Heart left ventricle (tissue), 16 donors: Measurements from ENCODE around the gene EPHB6. TPM values are rescaled to one million over a fixed set of nuclear protein-coding genes. Genes with fewer than 3 reads are reported as not detected.

Source experiments
- ATAC-seq, 4 donors: fragments of 200-7000 bp; cut with Tn5 transposase; one replicate each; pipeline ENCODE4 v1.9.1; 2020 to 2022; ENCODE audit warnings: moderate library complexity in 4 of 4, mild to moderate bottlenecking in 3 of 4, moderate number of reproducible peaks in 1 of 4
- DNase-seq, 5 donors: peaks; one replicate each; pipeline ENCODE4 v3.0.0-alpha.2; 2020
- H3K27ac ChIP-seq, 12 donors: fragments of 200-600 bp; sonication (generic) in 4 of 12; one replicate each; pipeline versions ENCODE4 v1.5.0 to v1.8.0; 2016 to 2022; ENCODE audit warnings: mild to moderate bottlenecking in 2 of 12
- H3K27me3 ChIP-seq, 9 donors: fragments of 200-600 bp; sonication (generic) in 2 of 9; one replicate each; pipeline versions ENCODE4 v1.5.1 to v1.8.0; 2016 to 2022; ENCODE audit warnings: mild to moderate bottlenecking in 3 of 9
- H3K36me3 ChIP-seq, 9 donors: fragments of 200-600 bp; sonication (generic) in 2 of 9; one replicate each; pipeline versions ENCODE4 v1.5.0 to v1.8.0; 2018 to 2022; ENCODE audit warnings: mild to moderate bottlenecking in 2 of 9
- H3K4me1 ChIP-seq, 12 donors: fragments of 200-600 bp; sonication (generic) in 4 of 12; one replicate each; pipeline versions ENCODE4 v1.5.0 to v1.8.0; 2016 to 2022; ENCODE audit warnings: mild to moderate bottlenecking in 3 of 12
- H3K4me3 ChIP-seq, 12 donors: fragments of 200-600 bp; sonication (generic) in 4 of 12; one replicate each; pipeline versions ENCODE4 v1.5.0 to v1.8.0; 2017 to 2022; ENCODE audit warnings: mild to moderate bottlenecking in 9 of 12, moderate library complexity in 4 of 12
- H3K9me3 ChIP-seq, 12 donors: fragments of 200-600 bp; sonication (generic) in 4 of 12; one replicate each; pipeline versions ENCODE4 v1.5.0 to v1.8.0; 2016 to 2022; ENCODE audit warnings: mild to moderate bottlenecking in 1 of 12
- POLR2A ChIP-seq, 2 donors: fragments of 450-650 bp; IDR thresholded peaks; one replicate each; pipeline ENCODE4 v1.6.1; 2017; ENCODE audit warnings: antibody characterized with exemption in 2 of 2, mild to moderate bottlenecking in 2 of 2, moderate library complexity in 2 of 2
- WGBS, 4 donors: extraction: QIAGEN DNeasy Blood & Tissue Kit in 2 of 4; methylation state at CpG; one replicate each; pipeline versions ENCODE4 v1.1.5 to v1.1.7; 2013 to 2018; 5-methylcytosine and 5-hydroxymethylcytosine counted together
- intact Hi-C, 10 donors: fragments of 100-400 bp; cut with DNase I; formaldehyde crosslinking; loops; one replicate each; pipeline versions ENCODE4 v1.11.1 to v1.14.2; 2022
- polyA plus RNA-seq, 2 donors: library from polyadenylated mRNA; stranded (reverse); fragments of 200-250 nt; gene quantifications; one replicate each; pipeline ENCODE4 v1.2.3, GENCODE V29; 2013
- total RNA-seq, 9 donors: library from RNA; depleted of rRNA in 2 of 9; stranded (reverse); fragments of >200 nt in 2 of 9; fragmentation: NEBNext Ultra II Directional in 3 of 9; extraction: Animal tissue kit (Norgen Biotek cat#: 25700) in 3 of 9; gene quantifications; one replicate each; pipeline versions ENCODE4 v1.1.0 to v1.2.4, GENCODE V29; 2016 to 2023
- TF ChIP-seq, protein P1 (sequence below), 12 donors: fragments of 200-600 bp; sonication (generic) in 4 of 12; IDR thresholded peaks; one replicate each; pipeline versions ENCODE4 v1.5.0 to v1.8.0; 2018 to 2022; ENCODE audit warnings: antibody characterized with exemption in 12 of 12, mild to moderate bottlenecking in 5 of 12
- donor health status: ischemic (EF 13 %, LVEDD 7.1; RV severe dilation, severe dysfunction).
- donor health status: healthy with polysubstance abuse.
- donor health status: DM: no; HTN: yes; CAD: no.
- donor health status: DM: no; HTN: no; CAD: no.
- donor health status: ischemic (EF 25% LVEDD 6.9; RV normal size, moderate dysfunction).
- donor health status: ischemic (EF 25% LVEDD 5.7; RV mildly dilated, moderate dysfunction).
- donor health status: healthy.
- donor health status: DM: yes; HTN: yes; CAD: no.
- donor health status: ischemic (EF 35%, LVEDD 5.7; RV mildly dilated, moderate dysfunction).
- donor health status: nonischemic (EF 11% LVEDD 7.7; RV severe dilation, severe dysfunction).
- donor health status: DM: yes; HTN: yes; CAD: no.
- donor health status: PGD.
- donor health status: ischemic (EF 29% LVEDD 5.4; RV normal size, mild dysfunction).
- donor health status: nonischemic (EF 23%, LVEDD 6.1; RV moderate dilation, normal function).

The EPHB6 gene
- total and polyA plus RNA-seq, 11 donors, result 1.5 to 20.3 (median 3.3) TPM

DNA sequence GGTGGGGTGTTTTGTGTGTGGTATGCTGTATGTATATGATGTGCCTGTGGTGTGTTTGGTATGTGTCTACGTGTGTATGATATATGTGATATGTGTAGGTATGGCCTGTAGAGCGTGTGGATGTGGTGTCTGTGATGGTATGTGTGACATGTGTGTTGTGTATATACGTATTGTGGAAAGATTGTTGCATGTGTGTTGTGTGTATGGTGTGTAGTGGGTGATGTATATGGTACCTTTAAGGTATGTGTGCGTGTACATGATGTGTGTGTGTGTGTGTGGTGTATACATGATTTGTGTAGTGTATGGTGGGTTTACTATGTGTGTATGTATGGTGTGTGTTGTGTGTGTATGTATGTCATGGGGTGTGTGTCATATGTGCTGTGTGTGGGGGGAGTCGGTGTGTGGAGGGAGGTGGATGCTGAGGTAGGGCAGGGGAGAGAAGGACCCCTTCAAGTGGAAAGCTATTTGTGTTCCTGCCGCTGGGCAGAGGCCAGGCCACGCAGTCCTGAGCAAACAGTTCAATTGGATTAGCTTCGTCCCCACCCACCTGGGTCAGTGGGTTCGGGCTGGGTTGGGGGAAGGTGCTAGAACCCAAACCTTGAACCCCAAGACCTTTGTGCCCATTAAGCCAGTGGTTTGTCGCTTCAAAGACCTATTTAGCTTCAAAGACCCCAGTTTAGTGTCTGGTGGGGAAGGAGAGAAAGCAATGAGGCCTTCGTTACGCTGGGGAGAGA, 32.6 kb downstream of the EPHB6 start:
- no peak for ATAC-seq
- Histone ChIP-seq H3K4me1 (no peaks in the 10 kb centered on the region), H3K9me3 (no peaks in the 10 kb centered on the region), H3K27me3 (peaks cover 0 to 17% (median 5%) of the 10 kb centered on the region in 9 donors), H3K36me3 (no peaks in the 10 kb centered on the region), H3K27ac (no peak overlapping the region), H3K4me3 (no peak overlapping the region)
- WGBS, 4 donors, result 85 to 91% (median 88%) methylated on average over 12 of the region's 12 CpGs
- TF ChIP-seq, protein P1, sequence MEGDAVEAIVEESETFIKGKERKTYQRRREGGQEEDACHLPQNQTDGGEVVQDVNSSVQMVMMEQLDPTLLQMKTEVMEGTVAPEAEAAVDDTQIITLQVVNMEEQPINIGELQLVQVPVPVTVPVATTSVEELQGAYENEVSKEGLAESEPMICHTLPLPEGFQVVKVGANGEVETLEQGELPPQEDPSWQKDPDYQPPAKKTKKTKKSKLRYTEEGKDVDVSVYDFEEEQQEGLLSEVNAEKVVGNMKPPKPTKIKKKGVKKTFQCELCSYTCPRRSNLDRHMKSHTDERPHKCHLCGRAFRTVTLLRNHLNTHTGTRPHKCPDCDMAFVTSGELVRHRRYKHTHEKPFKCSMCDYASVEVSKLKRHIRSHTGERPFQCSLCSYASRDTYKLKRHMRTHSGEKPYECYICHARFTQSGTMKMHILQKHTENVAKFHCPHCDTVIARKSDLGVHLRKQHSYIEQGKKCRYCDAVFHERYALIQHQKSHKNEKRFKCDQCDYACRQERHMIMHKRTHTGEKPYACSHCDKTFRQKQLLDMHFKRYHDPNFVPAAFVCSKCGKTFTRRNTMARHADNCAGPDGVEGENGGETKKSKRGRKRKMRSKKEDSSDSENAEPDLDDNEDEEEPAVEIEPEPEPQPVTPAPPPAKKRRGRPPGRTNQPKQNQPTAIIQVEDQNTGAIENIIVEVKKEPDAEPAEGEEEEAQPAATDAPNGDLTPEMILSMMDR (IDR thresholded peaks at IDR 0.05), result no peak
- no peak for TF ChIP-seq POLR2A (IDR thresholded peaks at IDR 0.05)
- DNase-seq, result peak in 1 of 5 donors; percentile 4
- intact Hi-C loops, result no loop called here

GRCh38 chr7:142889816-142890215, 34.9 kb downstream of the EPHB6 start:
- no peak overlapping the region for H3K27ac ChIP-seq
- no peak for ATAC-seq
- H3K36me3 ChIP-seq, result no peaks in the 10 kb centered on the region
- no peak for TF ChIP-seq POLR2A (IDR thresholded peaks at IDR 0.05)
- TF ChIP-seq, protein P1 (IDR thresholded peaks at IDR 0.05), result no peak
- peaks cover 0 to 11% (median 3%) of the 10 kb centered on the region in 9 donors for H3K27me3 ChIP-seq
- H3K4me3 ChIP-seq, result no peak overlapping the region
- peak in 1 of 5 donors; percentile 3 for DNase-seq
- H3K4me1 ChIP-seq, result no peaks in the 10 kb centered on the region
- H3K9me3 ChIP-seq, result no peaks in the 10 kb centered on the region
- intact Hi-C loops, result no loop called here
- 61 to 84% (median 73%) methylated on average over 3 of the region's 3 CpGs for WGBS, 4 donors

- Histone ChIP-seq H3K9me3 (no peaks in the 10 kb centered on the region), H3K4me3 (no peak overlapping the region), H3K27ac (no peak overlapping the region), H3K4me1 (no peaks in the 10 kb centered on the region), H3K36me3 (no peaks in the 10 kb centered on the region), H3K27me3 (peaks cover 0 to 18% (median 0%) of the 10 kb centered on the region in 9 donors)
- ATAC-seq (no peak), DNase-seq (peak in 1 of 5 donors; percentile 5)
- intact Hi-C loops, result no loop called here
- TF ChIP-seq, protein P1 (IDR thresholded peaks at IDR 0.05), result no peak
- no peak for TF ChIP-seq POLR2A (IDR thresholded peaks at IDR 0.05)
- 82 to 84% (median 83%) methylated on average over 12 of the region's 12 CpGs for WGBS, 4 donors
Measured at GRCh38 chr7:142890874-142891485, 36.1 kb downstream of the EPHB6 start.

GRCh38 chr7:142891490-142892082, 36.7 kb downstream of the EPHB6 start:
- Histone ChIP-seq H3K27ac (no peak overlapping the region), H3K36me3 (no peaks in the 10 kb centered on the region), H3K4me1 (no peaks in the 10 kb centered on the region), H3K27me3 (peaks cover 0 to 21% (median 0%) of the 10 kb centered on the region in 9 donors), H3K9me3 (no peaks in the 10 kb centered on the region), H3K4me3 (no peak overlapping the region)
- intact Hi-C loops, result no loop called here
- 82 to 86% (median 83%) methylated on average over 10 of the region's 10 CpGs for WGBS, 4 donors
- DNase-seq, result no peak
- no peak for ATAC-seq
- TF ChIP-seq, protein P1 (IDR thresholded peaks at IDR 0.05), result no peak
- TF ChIP-seq POLR2A (IDR thresholded peaks at IDR 0.05), result no peak
